Panc1 (cell line): ENCODE measurements around the gene C13orf42.

ENCODE experiments used
- CTCF ChIP-seq: fragments of 450-650 bp; IDR thresholded peaks from 2 replicates; pipeline ENCODE4 v1.5.1; 2017; ENCODE audit warnings: mild to moderate bottlenecking
- POLR2AphosphoS5 ChIP-seq: IDR thresholded peaks from 2 replicates; pipeline ENCODE4 v1.6.1; 2012; ENCODE audit warnings: mild to moderate bottlenecking, low read depth, low read length, moderate library complexity
- REST ChIP-seq, 2 experiments: IDR thresholded peaks; 2 replicates each; pipeline ENCODE4 v1.6.1; 2011 to 2012; ENCODE audit warnings: low read depth in 2 of 2, control low read depth in 1 of 2, low read length in 1 of 2, mild to moderate bottlenecking in 1 of 2, moderate library complexity in 1 of 2; ENCODE audit not compliant: insufficient read depth in 1 of 2
- SIN3A ChIP-seq: IDR thresholded peaks from 2 replicates; pipeline ENCODE4 v1.6.1; 2012; ENCODE audit warnings: low read depth, mild to moderate bottlenecking, low read length, moderate library complexity, borderline replicate concordance; ENCODE audit not compliant: insufficient read depth
- TCF7L2 ChIP-seq: IDR thresholded peaks from 2 replicates; pipeline ENCODE4 v1.6.1; 2011; ENCODE audit warnings: mild to moderate bottlenecking, low read depth, low read length, inconsistent platforms

- TF ChIP-seq CTCF = no peak
- TF ChIP-seq POLR2AphosphoS5 = no peak
- no peak for TF ChIP-seq REST (IDR thresholded peaks at IDR 0.05; ENCODE audit: insufficient read depth in 1 of 2, low read depth in 2 of 2, low read length in 1 of 2)
- no peak for TF ChIP-seq SIN3A
- no peak for TF ChIP-seq TCF7L2
These were observed 47.3 kb upstream of the C13orf42 start for GRCh38 chr13:51158365-51158764.
